Stimulated activated CD4-positive, alpha-beta T cell treated with anti-CD3 and anti-CD28 coated beads, Interleukin-12 subunit alpha, Interleukin-12 subunit beta, amount 100 ng/mL, for 4 hours (primary cell): ENCODE data around the gene ZNF469.
"Not testable (repeated sequence)": the region's sequence is repeated elsewhere in the genome, so short reads cannot be mapped to it uniquely, and the experiment has no call there.

Source experiments
- DNase-seq: peaks from one replicate; pipeline ENCODE4 v3.0.0-alpha.2; 2020

Gene ZNF469

DNA sequence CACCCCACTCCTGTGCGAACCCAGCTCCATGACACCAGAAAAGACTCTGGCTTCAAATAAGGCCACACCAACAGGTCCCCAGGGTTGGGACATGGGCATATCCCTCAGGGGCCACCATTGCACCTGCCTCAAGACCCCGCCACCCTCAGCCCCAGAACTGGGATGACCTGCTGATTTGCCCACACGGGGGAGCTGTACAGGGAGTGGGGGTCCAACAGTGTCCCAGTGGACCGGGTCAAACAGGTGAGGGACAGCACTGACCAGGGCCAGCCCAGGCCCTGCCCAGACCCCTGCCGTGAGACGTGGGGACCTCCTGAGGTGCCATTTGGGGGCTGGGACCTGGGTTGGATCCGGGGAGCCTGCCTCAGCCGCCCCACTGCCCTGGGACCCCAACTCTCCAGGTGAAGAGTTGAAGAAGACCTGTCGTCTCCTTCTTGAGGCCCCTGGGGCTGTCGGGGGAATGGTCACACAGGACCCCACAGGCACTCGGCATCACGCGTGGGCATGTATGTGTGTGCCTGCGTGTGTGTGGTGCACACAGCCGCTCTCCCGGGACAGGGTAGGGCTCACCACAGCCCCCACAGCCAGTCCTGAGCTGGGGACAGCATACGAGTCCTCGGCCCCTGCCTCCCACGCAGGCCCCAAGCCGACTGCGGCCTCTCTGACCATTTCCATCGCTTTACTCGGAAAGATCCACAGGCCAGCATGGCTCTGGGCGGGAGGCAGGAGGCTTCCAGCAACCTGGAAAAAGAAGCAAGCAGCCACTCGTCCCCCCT is 34.2 kb upstream of the ZNF469 start:
- no peak for DNase-seq

DNA sequence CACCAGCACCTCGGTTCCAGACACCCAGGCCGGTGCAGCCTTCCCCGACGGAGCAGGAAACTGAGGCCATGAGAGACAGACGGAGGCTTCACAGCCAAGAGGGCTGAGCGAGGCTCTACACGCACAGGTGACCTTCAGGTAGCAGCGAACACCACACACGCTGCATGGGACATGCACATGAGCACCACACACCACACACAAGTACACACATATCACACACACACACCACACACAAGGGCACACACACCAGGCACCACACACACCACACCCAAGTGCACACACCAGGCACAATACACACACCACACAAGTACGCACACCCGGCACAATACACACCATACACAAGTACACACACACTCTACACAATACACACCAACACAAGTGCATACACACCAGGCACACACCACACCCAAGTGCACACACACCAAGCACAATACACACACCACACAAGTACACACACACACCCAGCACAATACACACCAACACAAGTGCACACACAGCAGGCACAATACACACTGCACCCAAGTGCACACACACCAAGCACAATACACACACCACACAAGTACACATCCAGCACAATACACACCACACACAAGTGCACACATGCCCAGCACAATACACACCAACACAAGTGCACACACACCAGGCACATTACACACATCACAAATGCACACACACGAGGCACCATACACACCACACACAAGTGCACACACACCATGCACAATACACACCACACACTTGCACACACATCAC is 33.4 kb upstream of the ZNF469 start:
- DNase-seq, result no peak

DNA sequence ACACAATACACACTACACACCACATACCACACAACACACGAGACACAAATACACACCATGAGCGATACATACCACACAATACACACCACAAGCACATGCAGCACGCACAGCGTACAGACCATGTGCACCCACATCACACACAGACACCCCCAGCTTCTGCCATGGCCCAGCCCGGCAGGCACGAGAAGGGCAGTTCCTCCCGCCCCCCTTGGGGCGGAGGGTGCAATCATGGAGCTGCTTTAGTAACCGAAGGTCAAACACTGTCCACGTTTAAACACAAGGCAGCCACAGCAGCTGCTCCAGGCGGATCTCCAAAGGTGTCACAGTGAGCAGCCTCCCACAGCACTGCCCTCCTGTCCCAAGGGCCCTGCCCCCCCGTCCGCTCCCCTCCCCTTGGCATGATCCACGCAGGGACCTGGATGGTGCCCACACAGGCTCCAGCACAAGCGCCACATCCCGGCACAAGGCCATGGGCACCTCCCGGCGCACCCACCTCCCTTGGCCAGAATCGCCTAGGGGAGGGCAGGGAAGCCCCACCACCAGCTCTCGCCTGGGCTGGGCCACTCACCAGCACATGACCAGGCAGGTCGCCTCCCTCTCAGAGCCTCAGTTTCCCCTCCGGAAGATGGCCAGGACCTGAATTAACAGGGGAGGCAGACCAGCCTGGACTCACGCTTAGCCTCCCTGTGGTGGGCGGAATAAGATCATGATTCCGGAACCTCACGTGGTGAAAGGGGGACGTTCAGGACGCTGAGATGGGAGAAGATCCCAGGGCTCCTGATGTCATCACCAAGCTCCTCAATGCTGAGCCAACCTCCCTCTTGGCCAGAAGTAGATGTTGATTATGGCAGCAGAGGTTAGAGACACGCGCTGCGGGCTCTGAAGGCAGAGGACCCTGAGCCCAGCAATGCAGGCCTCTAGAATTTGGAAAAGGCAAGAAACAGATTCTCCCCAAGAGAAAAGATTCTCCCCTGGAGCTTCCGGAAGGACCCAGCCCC is 32.6 kb upstream of the ZNF469 start:
- no peak for DNase-seq

DNA sequence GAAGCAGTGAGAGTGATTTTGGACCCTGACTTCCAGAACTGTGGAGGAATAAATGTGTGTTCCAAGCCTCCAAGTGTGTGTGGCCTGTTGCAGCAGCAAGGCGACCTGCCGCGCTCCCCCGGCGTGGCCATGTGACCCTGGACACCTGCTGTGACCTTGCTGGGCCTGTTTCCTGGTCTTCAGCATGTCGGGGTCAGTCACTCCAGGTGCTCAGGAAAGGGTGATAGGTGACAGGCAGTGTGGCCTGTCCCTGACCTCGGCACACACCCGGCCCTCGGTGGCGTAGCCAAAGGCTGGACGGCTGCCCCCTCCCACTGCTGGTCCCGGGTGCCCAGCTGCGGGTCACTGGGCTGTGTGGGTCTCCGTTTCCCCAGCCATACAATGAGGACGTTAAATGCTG is 31.8 kb upstream of the ZNF469 start:
- DNase-seq, result no peak

DNA sequence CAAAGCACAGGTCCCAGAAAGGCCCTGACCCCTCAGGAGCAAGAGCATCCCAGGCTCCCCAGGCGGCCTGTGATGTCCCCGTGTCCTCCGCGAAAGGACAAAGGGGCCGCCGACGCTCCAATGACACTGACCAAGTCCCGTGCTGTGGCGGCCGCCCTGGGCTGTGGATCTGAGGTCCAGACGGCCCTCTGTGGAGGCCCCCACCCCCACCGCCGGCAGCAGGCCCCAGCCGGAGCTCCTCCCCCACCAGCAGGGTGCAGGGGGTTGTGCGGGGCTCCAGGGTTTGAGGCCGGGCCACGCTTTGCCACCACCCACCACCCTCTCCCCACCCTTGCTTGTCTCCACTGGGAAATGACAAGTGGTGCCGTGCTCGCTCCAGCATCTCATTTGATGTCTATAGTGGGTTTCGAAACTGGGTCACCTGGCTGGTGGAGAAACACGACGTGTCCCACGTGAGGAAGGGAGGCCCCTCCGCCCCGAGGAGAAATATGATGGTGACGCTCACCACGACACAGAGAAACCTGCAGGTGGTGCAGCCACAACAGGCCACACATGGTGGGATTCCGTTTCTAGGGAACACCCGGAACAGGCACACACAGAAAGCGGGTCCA is 31.2 kb upstream of the ZNF469 start:
- no peak for DNase-seq

DNA sequence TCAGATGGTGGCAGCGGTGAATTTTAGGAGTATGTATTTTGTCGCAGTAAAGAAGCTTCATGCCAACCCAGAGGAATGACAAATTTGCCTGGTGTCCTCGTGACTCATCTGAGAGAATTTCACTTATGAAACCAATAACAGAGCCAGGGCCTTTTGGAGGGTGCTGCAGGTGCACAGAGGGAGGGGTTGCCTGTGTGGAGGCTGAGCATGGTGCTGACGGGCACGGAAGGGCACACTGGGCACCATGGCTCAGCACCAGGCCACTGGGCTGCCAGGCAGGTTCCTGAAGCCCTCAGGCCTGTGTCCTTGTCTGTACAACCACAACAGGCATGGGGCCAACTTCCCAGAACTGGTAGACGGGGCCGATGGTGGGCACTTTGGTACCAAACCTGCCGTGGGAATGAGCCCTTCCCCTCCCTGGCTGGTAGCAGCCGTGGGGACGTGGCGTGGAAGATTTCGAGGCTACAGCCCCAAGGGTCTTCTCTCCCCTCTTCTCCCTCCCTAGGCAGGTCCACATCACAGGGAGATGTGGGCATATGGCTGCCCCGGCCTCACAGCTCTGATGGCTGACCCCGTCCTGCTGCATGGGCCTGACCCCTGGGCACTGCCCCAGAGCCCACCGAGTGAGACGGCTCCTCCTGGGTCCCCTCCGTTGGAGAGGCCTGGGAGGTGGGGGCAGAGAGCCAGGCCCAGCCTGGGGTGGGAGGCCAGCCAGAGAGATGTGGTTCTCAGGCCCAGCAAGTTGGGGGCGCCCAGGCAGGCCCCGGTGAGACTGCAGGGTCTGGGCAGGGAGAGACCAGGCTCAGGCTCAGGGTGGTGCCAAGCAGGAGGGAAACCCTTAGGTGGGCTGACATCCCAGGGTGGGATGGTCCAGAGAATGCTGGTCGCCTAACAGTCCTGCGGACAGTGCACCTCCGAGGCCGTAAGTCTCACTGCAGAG is 30.2 kb upstream of the ZNF469 start:
- no peak for DNase-seq

DNA sequence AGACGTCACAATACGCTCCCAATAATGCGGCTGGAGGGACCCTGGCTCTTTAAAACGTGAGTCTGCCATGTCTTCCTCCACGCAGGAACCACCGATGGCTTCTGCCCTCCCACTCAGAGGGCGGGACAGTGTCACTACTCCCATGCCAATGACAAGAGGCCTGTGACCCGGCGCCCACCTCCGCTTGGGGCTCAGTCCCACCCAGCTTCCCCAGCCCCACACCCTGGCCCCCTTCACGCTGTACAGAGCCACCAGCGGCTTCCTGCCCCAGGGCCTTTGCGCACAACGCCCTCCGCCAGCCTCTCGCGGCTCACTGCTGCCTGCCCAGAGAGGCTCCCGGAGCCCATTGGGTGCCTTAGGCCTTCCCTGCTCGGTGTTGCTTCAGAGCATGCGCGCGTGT is 29.5 kb upstream of the ZNF469 start:
- DNase-seq, result no peak

DNA sequence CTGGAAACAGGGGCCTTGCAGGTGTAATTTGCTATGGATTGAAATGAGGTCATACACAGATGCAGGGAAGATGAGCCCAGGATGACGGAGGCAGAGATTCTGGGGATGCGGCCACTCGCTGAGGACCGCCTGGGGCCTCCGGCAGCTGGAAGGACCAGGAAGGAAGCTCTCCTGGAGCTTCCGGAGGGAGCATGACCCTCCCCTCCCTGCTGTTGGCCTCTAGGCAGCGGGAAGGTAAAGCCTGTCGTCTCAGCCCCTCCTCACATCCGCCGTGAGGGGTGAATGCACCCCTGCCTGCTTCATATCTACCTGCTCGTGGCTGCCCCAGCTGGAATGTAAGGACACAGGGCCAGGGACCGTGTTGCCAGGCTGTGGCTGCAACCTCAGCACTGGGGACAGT is 29.1 kb upstream of the ZNF469 start:
- no peak for DNase-seq

DNA sequence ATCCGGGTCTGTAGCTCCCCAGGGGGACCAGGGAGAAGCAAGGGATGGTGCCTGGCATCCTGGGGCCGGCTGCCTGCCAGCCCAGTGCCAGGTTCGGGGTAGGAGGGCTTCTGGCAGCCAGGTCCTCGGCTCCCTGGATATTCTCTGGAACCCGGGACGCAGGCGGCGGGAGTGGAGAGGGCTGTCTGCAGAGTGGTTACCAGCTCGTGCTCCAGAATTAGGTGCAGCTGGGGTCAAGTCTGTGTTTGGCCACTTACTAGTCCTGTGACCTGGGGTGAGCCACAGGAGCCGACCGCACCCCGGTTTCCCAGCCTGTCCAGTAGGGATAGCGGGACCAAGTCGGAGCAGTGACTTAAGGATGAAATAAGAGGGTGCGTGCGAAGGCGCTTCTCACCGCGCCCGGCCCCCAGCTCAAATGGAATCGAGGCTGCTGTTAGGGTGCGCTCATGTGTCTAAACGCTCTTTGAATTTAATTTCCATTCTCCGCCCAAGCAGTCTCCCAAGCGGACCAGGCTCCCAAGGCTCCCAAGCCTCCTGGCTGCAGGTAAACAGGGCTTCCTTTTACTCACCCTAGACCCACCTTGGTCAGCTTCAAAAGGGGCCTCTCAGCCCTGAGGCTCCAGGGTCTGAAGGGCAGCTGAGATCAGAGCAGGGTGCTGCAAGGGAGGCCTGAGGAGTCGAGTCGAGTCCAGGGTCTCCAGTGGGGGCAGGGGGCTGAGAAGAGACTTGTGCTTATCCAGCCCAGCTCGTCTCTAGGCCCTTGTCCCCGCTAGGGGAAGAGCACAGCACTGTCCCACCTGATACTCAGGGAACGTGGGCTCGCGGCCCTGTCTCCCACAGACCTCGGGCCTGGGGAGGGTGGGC is 28.3 kb upstream of the ZNF469 start:
- no peak for DNase-seq

DNA sequence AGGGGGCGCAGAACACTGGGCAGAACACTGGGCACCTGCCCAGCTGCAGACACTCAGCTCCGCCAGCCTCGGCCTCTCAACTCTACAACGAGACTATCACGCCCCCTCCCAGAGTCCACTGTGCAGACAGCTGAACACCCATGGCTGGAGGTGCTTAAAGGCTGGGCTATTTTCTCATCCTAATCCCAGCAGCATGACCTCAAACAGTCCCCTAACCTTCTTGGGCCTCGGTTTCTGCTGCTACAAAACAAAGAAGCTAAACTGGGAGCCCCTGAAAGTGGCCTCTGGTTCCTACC is 27.7 kb upstream of the ZNF469 start:
- DNase-seq, result no peak

DNA sequence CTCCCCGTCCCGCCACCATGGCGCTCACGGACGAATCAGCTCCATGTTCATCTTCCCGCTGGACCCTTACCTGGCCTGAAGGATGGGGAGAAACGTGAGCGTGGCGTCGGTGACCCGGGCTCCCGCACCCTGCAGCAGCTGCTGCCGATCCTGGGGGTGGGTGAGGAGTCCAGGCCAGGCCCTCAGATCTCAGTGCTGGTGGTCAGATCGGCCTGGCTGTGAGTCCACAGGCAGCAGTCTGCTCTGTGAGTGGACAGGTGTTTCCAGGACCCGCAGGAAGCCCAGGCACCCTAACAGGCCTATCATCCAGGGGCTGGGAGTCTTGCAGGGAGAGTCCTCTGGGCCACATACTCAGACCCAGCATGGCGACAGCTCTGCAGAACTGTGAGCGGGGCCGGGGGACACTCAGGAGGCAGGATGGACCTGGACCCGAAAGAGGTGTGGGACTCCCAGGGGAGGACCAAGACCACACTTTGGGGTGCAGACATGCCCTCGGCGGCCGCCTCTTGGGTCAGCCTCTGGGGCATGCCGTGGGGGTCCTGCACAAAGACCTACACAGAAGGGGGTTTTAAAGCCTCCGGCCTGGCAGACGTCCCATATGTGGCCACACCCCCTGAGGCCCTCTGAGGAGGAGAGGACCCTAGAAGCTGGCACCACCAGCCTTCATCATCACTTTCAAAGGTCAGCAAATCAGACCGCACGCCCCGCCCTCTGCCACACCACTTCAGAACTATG is 27.2 kb upstream of the ZNF469 start:
- no peak for DNase-seq

DNA sequence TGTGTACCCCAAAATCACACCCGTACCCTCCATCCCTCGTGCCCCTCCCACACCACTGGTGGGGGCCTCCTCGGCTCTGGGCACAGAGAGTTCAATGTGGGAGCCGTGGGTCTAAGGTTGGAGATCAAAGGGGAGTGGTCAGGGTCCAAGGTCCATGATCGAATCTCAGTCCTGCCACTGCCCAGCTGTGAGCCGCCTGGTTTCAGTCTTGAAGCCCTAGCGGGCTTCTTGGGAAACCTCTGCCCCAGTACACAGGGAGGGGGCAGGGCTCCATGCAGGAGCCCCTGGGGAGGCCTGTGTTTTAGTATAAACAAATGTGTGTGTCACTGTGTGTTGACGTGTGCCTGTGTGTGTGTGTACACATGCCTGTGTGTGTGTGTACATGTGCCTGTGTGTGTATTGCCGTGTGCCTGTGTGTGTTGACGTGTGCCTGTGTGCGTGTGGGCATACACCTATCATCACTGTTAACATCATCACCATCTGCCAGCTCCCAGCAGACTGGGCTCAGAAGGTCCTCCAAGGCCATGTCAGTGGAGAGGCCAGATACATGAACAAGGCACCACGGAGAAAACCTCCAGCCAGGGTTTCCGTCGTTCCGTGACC is 26.5 kb upstream of the ZNF469 start:
- DNase-seq, result no peak

DNA sequence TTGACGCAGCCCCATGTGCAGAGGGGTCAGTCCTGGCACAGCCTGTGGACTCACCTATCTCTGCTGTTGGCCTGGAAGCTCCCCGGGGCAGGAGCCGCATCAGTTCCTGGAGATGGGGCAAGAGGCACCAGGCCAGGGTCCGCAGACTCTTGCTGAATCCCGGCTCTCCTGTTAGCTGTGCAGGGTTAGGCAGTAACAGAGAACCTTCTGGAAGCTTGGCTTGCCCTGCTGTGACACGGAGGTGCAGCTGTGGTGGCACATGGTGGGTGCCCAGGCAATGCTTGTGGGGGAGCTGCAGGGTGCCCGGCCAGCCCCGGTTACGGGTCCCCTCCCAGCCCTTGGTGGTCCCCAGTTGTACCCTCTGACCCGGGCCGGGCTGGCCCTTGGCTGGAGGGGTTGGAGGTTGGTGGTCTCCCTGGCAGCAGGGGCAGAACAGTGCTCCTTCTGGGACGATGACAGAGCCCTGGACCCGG is 26.0 kb upstream of the ZNF469 start:
- no peak for DNase-seq

DNA sequence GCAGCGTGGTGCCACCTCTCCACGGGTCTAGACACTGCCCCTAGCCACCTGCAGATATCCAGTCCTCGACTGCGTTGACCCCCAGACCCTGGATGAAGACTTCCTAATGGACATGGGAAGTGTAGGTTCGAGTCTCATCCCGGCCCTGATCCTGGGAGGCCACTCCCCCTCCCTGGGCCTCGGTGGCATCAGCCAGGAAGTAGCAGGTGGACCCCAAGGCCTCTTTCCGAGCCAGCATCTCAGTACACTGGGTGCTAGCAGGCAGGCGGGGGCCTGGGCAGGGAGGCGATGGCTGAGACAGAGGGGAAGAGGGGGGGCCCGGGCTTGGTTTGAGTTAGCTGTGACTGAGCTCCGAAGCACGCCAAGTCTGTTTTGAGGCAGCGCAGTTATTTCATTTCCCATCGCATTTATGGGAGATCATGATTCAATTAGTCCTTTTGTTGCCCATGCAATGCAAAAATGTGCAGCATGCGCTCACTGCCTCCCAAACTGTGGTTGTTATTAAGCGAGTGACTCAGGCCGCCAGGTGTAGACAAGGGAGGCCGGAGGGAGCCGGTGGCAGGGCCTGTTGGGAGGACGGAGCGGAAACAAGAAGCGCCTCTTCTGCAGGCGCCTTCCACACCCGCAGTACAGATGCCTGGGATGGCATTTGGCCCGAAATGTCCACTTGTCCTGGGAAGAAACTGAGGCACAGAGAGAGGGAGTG is 25.3 kb upstream of the ZNF469 start:
- no peak for DNase-seq

DNA sequence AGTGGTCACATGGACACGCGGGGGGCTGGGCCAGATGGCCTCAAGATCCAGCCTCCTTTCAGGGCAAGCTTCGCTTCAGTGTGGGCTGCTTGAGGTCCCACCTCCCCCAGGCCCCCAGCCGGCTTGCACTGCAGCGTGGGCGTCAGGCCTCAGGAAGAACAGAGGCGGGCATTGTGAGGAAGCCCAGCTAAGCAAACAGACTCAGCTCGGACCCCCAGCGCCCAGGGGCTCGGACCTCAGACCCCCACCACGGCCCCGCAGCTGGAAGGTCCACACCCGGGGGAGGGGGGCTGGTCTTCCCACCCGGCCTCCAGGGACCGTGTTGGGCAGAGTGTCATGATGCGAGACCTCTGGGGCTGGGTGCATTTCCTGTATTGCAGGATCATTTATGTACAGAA is 24.7 kb upstream of the ZNF469 start:
- no peak for DNase-seq

DNA sequence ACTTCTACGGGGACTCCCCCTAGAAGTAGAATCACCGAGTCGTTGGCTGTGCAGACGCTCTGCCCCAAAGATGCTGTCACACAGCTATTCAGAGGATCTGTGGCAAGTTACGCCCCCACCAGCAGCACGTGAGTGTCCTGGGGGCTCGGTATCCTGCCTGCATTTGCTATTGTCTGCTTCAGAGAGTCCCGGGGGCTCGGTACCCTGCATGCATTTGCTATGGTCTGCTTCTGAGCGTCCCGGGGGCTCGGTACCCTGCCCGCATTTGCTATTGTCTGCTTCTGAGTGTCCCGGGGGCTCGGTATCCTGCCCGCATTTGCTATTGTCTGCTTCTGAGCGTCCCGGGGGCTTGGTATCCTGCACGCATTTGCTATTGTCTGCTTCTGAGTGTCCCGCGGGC is 23.8 kb upstream of the ZNF469 start:
- DNase-seq, result no peak

DNA sequence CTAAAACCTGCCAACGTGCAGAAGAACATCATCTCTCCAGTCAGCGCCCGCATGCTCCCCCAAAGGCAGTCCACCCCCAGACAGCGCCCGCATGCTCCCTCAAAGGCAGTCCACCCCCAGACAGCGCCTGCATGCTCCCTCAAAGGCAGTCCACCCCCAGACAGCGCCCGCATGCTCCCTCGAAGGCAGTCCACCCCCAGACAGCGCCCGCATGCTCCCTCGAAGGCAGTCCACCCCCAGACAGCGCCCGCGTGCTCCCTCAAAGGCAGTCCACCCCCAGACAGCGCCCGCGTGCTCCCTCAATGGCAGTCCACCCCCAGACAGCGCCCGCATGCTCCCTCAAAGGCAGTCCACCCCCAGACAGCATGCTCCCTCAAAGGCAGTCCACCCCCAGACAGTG is 22.4 kb upstream of the ZNF469 start:
- DNase-seq, result not testable (repeated sequence)

DNA sequence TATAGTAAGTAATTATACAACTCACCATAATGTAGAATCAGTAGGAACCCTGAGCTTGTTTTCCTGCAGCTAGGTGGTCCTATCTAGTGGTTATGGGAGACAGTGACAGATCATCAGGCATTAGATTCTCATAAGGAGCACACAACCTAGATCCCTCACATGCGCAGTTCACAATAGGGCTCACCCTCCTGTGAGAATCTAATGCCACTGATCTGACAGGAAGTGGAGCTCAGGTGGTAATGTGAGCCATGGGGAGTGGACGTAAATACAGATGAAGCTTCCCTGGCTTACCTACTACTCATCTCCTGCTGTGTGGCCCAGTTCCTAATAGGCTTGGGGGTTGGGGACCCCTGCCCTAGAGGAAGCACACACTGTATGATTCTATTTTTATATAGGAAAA is 21.8 kb upstream of the ZNF469 start:
- DNase-seq, result no peak

DNA sequence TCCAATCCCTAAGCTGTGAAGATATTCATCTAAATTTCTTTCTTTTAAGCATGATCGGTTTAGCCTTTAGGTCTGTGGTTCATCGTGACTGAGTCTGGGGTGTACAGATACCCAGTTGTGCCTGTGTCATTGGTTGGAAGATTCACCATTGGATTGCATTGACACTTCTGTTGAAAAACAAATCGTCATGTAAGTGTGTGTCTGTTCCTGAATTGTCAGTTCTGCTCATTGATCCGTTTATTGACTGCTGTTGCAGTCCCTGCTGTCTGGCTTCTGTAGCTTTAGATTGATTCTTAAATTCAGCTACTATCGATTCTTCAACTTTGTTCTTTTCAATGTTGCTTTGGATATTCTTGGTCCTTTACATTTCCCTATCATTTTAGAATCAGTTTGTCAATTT is 21.0 kb upstream of the ZNF469 start:
- DNase-seq, result no peak
